Fibroblast of pulmonary artery (primary cell): ENCODE results near the gene CPS1.

ENCODE experiments used
- DNase-seq: peaks from one replicate; pipeline ENCODE4 v3.0.0-alpha.2; 2010; ENCODE audit warnings: low read depth
- H3K4me3 ChIP-seq: replicated peaks from 2 replicates; pipeline ENCODE4 v1.5.1; 2011; ENCODE audit warnings: low read depth, mild to moderate bottlenecking, control low read depth, low read length, moderate library complexity
- TF ChIP-seq, protein P1 (sequence below): IDR thresholded peaks from 2 replicates; pipeline ENCODE4 v1.5.1; 2011; ENCODE audit warnings: mild to moderate bottlenecking, control low read depth, low read length, inconsistent platforms; ENCODE audit errors: missing control alignments

The CPS1 gene

DNA sequence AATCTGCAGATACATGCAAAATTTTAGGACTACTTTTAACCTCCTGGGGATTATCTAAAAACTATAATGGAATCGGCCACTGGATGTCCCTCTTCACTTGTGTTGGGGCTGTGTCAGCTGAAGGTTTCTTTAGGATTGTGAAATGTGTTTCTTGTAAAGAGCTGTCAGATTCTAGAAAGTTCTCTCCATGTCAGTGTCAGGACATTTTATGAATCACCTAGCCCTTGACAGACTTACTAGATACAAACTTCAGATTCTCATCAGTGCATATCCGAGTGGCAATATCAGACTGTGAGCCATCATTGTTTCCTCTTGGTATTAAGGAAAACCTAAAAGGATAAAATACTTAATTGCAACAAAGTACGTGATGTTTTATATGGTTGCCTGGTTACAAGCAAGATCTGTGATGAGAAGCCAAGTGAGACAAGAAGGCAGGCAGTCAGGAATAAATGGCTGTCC is 107.3 kb downstream of the CPS1 start:
- TF ChIP-seq, protein P1, sequence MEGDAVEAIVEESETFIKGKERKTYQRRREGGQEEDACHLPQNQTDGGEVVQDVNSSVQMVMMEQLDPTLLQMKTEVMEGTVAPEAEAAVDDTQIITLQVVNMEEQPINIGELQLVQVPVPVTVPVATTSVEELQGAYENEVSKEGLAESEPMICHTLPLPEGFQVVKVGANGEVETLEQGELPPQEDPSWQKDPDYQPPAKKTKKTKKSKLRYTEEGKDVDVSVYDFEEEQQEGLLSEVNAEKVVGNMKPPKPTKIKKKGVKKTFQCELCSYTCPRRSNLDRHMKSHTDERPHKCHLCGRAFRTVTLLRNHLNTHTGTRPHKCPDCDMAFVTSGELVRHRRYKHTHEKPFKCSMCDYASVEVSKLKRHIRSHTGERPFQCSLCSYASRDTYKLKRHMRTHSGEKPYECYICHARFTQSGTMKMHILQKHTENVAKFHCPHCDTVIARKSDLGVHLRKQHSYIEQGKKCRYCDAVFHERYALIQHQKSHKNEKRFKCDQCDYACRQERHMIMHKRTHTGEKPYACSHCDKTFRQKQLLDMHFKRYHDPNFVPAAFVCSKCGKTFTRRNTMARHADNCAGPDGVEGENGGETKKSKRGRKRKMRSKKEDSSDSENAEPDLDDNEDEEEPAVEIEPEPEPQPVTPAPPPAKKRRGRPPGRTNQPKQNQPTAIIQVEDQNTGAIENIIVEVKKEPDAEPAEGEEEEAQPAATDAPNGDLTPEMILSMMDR: peak; percentile 36
- H3K4me3 ChIP-seq: no peak overlapping the region
- DNase-seq: peak; percentile 60

DNA sequence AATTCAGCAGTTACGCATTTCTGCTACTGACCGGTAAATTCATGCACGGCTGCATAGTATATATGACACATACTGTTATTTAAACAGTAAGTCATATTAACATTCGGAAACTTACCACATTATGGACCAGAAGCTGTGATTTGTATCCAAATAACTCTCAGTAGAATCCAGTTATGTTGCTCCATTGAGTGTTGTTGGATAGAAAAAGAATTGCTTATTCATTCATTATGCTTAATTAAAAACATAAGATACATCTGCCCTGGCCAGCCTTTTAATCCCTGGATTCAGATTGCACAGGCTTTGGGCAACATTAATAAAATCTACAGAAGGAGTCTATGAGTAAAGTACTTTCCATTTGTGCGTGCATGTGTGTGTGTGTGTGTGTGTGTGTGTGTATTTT is 111.3 kb downstream of the CPS1 start:
- no peak overlapping the region for H3K4me3 ChIP-seq
- no peak for DNase-seq
- TF ChIP-seq, protein P1: no peak

DNA sequence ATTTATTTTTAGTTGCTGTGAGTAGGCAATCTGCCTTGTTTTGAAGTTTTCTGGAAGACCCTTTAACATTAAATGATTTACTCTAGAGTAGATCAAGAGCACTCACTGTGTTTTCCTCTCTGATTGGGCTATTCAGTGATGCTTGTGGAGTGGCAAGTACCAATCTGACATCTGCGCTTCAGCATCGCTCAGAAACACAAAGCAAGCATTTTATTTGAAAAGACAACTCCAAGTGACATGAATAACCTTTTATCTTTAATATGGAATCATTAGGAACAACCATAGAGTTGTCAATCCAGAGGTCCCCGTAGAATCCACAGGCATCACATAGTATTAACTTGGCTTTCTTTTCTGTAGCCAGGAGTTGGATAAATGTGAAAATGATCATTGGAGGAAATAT is 114.7 kb downstream of the CPS1 start:
- TF ChIP-seq, protein P1: no peak
- H3K4me3 ChIP-seq: no peak overlapping the region
- DNase-seq: no peak

DNA sequence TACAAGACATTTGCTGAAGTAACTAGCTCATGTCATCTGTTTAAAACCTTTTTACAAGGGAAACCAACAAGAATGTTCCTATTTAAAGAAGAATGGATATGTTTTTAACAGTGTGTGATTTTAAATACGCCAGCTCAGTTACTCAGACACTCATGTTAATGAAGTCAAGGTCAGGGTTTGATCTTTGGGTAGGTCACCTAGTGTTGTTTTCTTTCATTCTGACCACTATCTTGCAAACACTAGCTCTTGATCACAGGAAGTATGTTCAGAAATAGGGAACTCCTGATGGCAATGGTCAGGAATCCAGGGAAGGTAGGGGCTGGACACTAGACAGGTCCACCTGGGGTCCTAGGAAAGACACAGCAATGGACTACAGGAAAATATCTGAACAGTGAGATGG is 116.7 kb downstream of the CPS1 start:
- no peak overlapping the region for H3K4me3 ChIP-seq
- DNase-seq: no peak
- TF ChIP-seq, protein P1: no peak

DNA sequence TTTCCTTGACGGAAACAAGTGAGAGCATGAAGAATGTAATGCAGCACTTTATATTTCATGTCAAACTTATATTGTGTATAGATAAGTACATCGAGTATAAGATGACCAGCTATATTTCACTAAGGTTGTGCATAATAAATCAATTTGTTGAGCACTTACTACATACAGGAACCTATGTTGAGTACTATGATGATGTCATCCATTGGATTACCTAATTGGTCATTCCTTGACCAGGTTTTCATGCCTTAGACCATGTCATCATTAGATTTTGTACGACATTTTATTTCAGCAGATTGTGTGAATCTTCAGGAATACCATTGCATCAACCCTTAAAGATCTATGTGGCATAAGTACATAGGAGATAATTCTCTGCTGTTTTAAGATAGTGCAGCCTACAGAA is 119.7 kb downstream of the CPS1 start:
- no peak overlapping the region for H3K4me3 ChIP-seq
- DNase-seq: no peak
- TF ChIP-seq, protein P1: no peak

DNA sequence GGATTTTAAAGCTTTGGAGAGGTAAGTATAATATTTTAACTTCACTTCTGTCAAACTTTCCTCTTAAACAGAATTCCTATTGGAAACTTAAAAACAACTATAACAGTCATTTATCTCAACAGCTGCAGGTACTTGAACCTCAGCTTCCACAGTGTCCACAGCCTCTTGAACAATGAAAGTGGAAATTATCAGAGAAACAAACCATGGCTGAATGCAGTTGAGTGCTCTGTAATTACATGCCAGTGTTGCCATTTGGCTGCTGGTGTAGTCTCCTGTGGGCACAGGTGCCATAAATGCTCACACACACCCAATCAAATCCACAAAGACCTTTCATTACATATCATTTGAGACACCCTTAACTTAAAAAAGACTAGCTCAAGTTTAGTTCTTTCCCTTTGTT is 125.1 kb downstream of the CPS1 start:
- DNase-seq: no peak
- TF ChIP-seq, protein P1: no peak
- no peak overlapping the region for H3K4me3 ChIP-seq

DNA sequence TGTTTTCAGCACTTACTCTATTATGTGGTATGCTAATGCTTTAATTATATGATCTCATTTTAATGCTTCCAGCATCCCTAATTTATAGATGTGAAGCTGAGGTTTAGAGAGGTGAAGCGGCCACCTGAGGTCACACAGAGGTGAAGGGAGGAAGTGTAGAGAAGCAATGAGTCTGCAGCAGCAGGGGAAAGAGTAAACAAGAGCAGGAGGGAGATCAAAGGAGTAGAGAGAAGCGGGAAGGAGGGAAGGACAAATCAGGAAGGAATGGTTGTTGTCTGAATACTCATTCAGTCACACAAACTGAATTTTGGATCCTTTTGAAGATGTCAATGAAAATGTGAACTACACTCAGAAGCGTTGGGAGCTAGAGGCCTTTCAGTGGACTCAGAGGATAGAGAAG is 130.0 kb downstream of the CPS1 start:
- H3K4me3 ChIP-seq: no peak overlapping the region
- no peak for DNase-seq
- TF ChIP-seq, protein P1: no peak
